H9 (cell line): ENCODE data around the gene RELCH. TPM values are rescaled to one million over a fixed set of nuclear protein-coding genes. Genes with fewer than 3 reads are reported as not detected.

Experiments
- DNase-seq: peaks from one replicate; pipeline ENCODE4 v3.0.0-alpha.2; 2017
- H2AFZ ChIP-seq: one replicate; pipeline ENCODE4 v1.6.1; 2013; ENCODE audit warnings: mild to moderate bottlenecking, low read length, control low read depth, moderate library complexity
- H2AK5ac ChIP-seq: 2 replicates; pipeline ENCODE4 v1.6.1; 2013; ENCODE audit warnings: low read length, control low read depth, mixed read lengths; ENCODE audit not compliant: insufficient read length
- H2BK120ac ChIP-seq: one replicate; pipeline ENCODE4 v1.6.1; 2013; ENCODE audit warnings: low read depth, mild to moderate bottlenecking, low read length, control low read depth, inconsistent platforms; ENCODE audit not compliant: poor library complexity, severe bottlenecking
- H2BK12ac ChIP-seq: 2 replicates; pipeline ENCODE4 v1.6.1; 2013; ENCODE audit warnings: low read length, control low read depth, mixed read lengths, low read depth; ENCODE audit not compliant: insufficient read length
- H2BK15ac ChIP-seq: 2 replicates; pipeline ENCODE4 v1.6.1; 2013; ENCODE audit warnings: low read depth, low read length, control low read depth
- H2BK20ac ChIP-seq: one replicate; pipeline ENCODE4 v1.6.1; 2013; ENCODE audit warnings: low read depth, mild to moderate bottlenecking, low read length, control low read depth, inconsistent platforms; ENCODE audit not compliant: poor library complexity, severe bottlenecking
- H2BK5ac ChIP-seq: 2 replicates; pipeline ENCODE4 v1.6.1; 2013; ENCODE audit warnings: low read length, control low read depth, mixed read lengths; ENCODE audit not compliant: insufficient read length
- H3K14ac ChIP-seq: 2 replicates; pipeline ENCODE4 v1.6.1; 2013; ENCODE audit warnings: low read length, control low read depth; ENCODE audit not compliant: insufficient read depth
- H3K18ac ChIP-seq: 2 replicates; pipeline ENCODE4 v1.6.1; 2013; ENCODE audit warnings: low read depth, mild to moderate bottlenecking, mixed read lengths, low read length, control low read depth; ENCODE audit not compliant: insufficient read length
- H3K23ac ChIP-seq: 2 replicates; pipeline ENCODE4 v1.6.1; 2013; ENCODE audit warnings: low read length, control low read depth, mixed read lengths, low read depth; ENCODE audit not compliant: insufficient read length
- H3K23me2 ChIP-seq: 2 replicates; pipeline ENCODE4 v1.6.1; 2013; ENCODE audit warnings: low read depth, mild to moderate bottlenecking, mixed read lengths, low read length, control low read depth; ENCODE audit not compliant: insufficient read length, poor library complexity, severe bottlenecking
- H3K27ac ChIP-seq: 2 replicates; pipeline ENCODE4 v1.5.1; 2013; ENCODE audit warnings: low read length, control low read depth, mixed read lengths, low read depth; ENCODE audit not compliant: insufficient read length
- H3K27me3 ChIP-seq: 2 replicates; pipeline ENCODE4 v1.6.1; 2013; ENCODE audit warnings: low read length, control low read depth, inconsistent platforms; ENCODE audit not compliant: insufficient read depth
- H3K4ac ChIP-seq: 2 replicates; pipeline ENCODE4 v1.6.1; 2013; ENCODE audit warnings: low read depth, mild to moderate bottlenecking, control low read depth, inconsistent platforms, low read length, moderate library complexity
- H3K4me1 ChIP-seq: 2 replicates; pipeline ENCODE4 v1.6.1; 2013; ENCODE audit warnings: low read length, control low read depth, inconsistent platforms; ENCODE audit not compliant: insufficient read depth
- H3K4me2 ChIP-seq: 2 replicates; pipeline ENCODE4 v1.6.1; 2013; ENCODE audit warnings: low read length, control low read depth, mixed read lengths; ENCODE audit not compliant: insufficient read length, insufficient read depth
- H3K56ac ChIP-seq: 2 replicates; pipeline ENCODE4 v1.6.1; 2013; ENCODE audit warnings: low read depth, mild to moderate bottlenecking, mixed read lengths, low read length, control low read depth; ENCODE audit not compliant: insufficient read length
- H3K79me1 ChIP-seq: 2 replicates; pipeline ENCODE4 v1.6.1; 2013; ENCODE audit warnings: low read depth, mild to moderate bottlenecking, moderate library complexity, low read length, control low read depth, inconsistent platforms; ENCODE audit not compliant: insufficient read depth, poor library complexity, severe bottlenecking
- H3K79me2 ChIP-seq: 2 replicates; pipeline ENCODE4 v1.6.1; 2013; ENCODE audit warnings: low read length, control low read depth, inconsistent platforms; ENCODE audit not compliant: insufficient read depth
- H3K9ac ChIP-seq: 2 replicates; pipeline ENCODE4 v1.6.1; 2013; ENCODE audit warnings: low read length, control low read depth, mixed read lengths; ENCODE audit not compliant: insufficient read length; ENCODE audit errors: extremely low read depth
- H3K9me3 ChIP-seq: one replicate; pipeline ENCODE4 v1.6.1; 2013; ENCODE audit warnings: low read depth, low read length, inconsistent platforms; ENCODE audit not compliant: control insufficient read depth
- H3T11ph ChIP-seq: one replicate; pipeline ENCODE4 v1.6.1; 2013; ENCODE audit warnings: mild to moderate bottlenecking, low read length, control low read depth, inconsistent platforms
- H4K20me1 ChIP-seq: one replicate; pipeline ENCODE4 v1.6.1; 2013; ENCODE audit not compliant: control insufficient read depth, insufficient read length, insufficient read depth
- H4K5ac ChIP-seq: 2 replicates; pipeline ENCODE4 v1.6.1; 2013; ENCODE audit warnings: low read depth, mild to moderate bottlenecking, mixed read lengths, low read length, control low read depth; ENCODE audit not compliant: insufficient read length
- H4K8ac ChIP-seq: replicated peaks from 2 replicates; pipeline ENCODE4 v1.6.1; 2013; ENCODE audit warnings: low read length, control low read depth, mixed read lengths, low read depth; ENCODE audit not compliant: insufficient read length
- H4K91ac ChIP-seq: 2 replicates; pipeline ENCODE4 v1.6.1; 2013; ENCODE audit warnings: low read depth, mild to moderate bottlenecking, moderate library complexity, mixed read lengths, low read length, control low read depth; ENCODE audit not compliant: insufficient read length
- H3K27ac Mint-ChIP-seq, 3 experiments: 2 replicates in 2 of 3; 3 replicates in 1 of 3; pipeline ENCODE4 v1.8.0; 2020 to 2021; ENCODE audit warnings: mixed read lengths in 3 of 3, mild to moderate bottlenecking in 1 of 3, moderate library complexity in 1 of 3
- H3K27me3 Mint-ChIP-seq: 2 replicates; pipeline ENCODE4 v1.8.0; 2021; ENCODE audit warnings: low read depth, mild to moderate bottlenecking, moderate library complexity, mixed read lengths
- H3K36me3 Mint-ChIP-seq, 3 experiments: 2 replicates in 2 of 3; 3 replicates in 1 of 3; pipeline ENCODE4 v1.8.0; 2020 to 2021; ENCODE audit warnings: low read depth in 3 of 3, mixed read lengths in 3 of 3; ENCODE audit not compliant: insufficient read depth in 1 of 3
- H3K4me1 Mint-ChIP-seq, 2 experiments: 2 replicates each; pipeline ENCODE4 v1.8.0; 2020; ENCODE audit warnings: mixed read lengths in 2 of 2
- H3K4me3 Mint-ChIP-seq, 2 experiments: 2 replicates in 1 of 2; 3 replicates in 1 of 2; pipeline ENCODE4 v1.8.0; 2020 to 2021; ENCODE audit warnings: mild to moderate bottlenecking in 2 of 2, mixed read lengths in 2 of 2, moderate library complexity in 1 of 2
- H3K9me3 Mint-ChIP-seq, 2 experiments: 2 replicates in 1 of 2; 3 replicates in 1 of 2; pipeline ENCODE4 v1.8.0; 2020; ENCODE audit warnings: mild to moderate bottlenecking in 2 of 2, mixed read lengths in 2 of 2, moderate library complexity in 1 of 2
- CTCF ChIP-seq: fragments of 200-600 bp; sonication (generic); conservative IDR thresholded peaks from 3 replicates; pipeline ENCODE4 v1.8.0; 2021; ENCODE audit warnings: antibody characterized with exemption, mild to moderate bottlenecking
- WGBS: extraction: QIAGEN DNeasy Blood & Tissue Kit; methylation state at CpG from one replicate; pipeline ENCODE4 v1.1.7; 2013; ENCODE audit warnings: missing lambda C conversion rate, low lambda C conversion rate, mixed read lengths; ENCODE audit not compliant: insufficient read length; ENCODE audit errors: extremely low coverage; 5-methylcytosine and 5-hydroxymethylcytosine counted together
- total RNA-seq: library from RNA; stranded (reverse); gene quantifications from 2 replicates; pipeline ENCODE4 v1.2.1, GENCODE V29; 2021

Gene RELCH
- total RNA-seq, 1 experiment from 2014 or later: 32.3 TPM

DNA sequence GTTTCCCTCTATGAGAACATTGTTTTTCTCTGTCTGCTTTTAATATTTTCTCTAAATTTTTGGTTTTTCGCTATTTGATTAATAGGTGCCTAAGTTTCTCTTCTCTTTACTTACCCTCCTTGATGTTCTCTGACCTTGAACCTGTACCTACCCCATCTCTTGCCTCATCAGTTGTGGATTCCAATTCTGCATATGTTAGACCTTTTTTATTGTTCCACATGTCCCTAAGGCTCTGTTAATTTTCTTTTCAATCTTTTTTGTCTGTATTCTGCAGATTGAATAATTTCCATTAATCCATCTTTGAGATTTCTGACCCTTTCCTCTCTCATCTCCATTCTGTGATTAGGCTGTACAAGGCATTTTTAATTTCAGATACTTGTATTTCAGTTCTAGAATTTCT is 23.1 kb downstream of the RELCH start:
- Histone ChIP-seq H3K23ac (no peak overlapping the region), H3K27me3 (no peaks in the 10 kb centered on the region), H3K79me2 (no peaks in the 10 kb centered on the region; the same call in 1 of the 2 replicates), H4K20me1 (no peaks in the 10 kb centered on the region), H4K91ac (no peak overlapping the region), H2BK5ac (no peak overlapping the region), H3K56ac (no peak overlapping the region), H3K14ac (no peak overlapping the region), H3K9ac (no peak overlapping the region), H3T11ph (no peak overlapping the region), H2AK5ac (no peak overlapping the region), H2AFZ (no peak overlapping the region), H4K8ac (no peak overlapping the region), H2BK12ac (no peak overlapping the region), H2BK15ac (no peak overlapping the region), H3K18ac (no peak overlapping the region), H3K4me2 (no peak overlapping the region), H3K4me1 (no peaks in the 10 kb centered on the region; the same call in 1 of the 2 replicates), H2BK20ac (no peak overlapping the region), H3K9me3 (no peaks in the 10 kb centered on the region), H3K23me2 (no peaks in the 10 kb centered on the region), H3K27ac (no peak overlapping the region), H3K79me1 (peaks cover 4% of the 10 kb centered on the region), H3K4ac (no peak overlapping the region), H4K5ac (no peak overlapping the region), H2BK120ac (no peak overlapping the region)
- TF ChIP-seq CTCF: no peak
- no peaks in the 10 kb centered on the region for H3K27me3 Mint-ChIP-seq
- peaks cover 5 to 7% of the 10 kb centered on the region in 2 experiments; a peak in 3 of 4 replicates for H3K4me1 Mint-ChIP-seq
- peaks cover 7 to 22% (median 16%) of the 10 kb centered on the region in 3 experiments; a peak in 5 of 7 replicates for H3K36me3 Mint-ChIP-seq
- peak overlapping the region in 1 of 3 experiments; percentile 6; a peak in 1 of 7 replicates for H3K27ac Mint-ChIP-seq
- DNase-seq: no peak
- H3K4me3 Mint-ChIP-seq: no peak overlapping the region
- WGBS: no CpG with 5 or more reads among the region's 1 CpG
- H3K9me3 Mint-ChIP-seq: 0 out of 5 replicates have a peak, but pooled peaks cover 0 to 2% of the 10 kb centered on the region in 2 experiments
